Upper lobe of left lung (tissue), 4 donors: ENCODE data around the gene ZNF621.

Experiments used
- EP300 ChIP-seq, 4 donors: sonication (generic); formaldehyde crosslinking; IDR thresholded peaks; one replicate each; pipeline ENCODE4 v1.5.1; 2017; ENCODE audit warnings: antibody characterized with exemption in 4 of 4, control low read depth in 2 of 4
- POLR2A ChIP-seq, 4 donors: fragments of 450-650 bp; IDR thresholded peaks; one replicate each; pipeline ENCODE4 v1.5.1; 2016 to 2017; ENCODE audit warnings: antibody characterized with exemption in 4 of 4, mild to moderate bottlenecking in 2 of 4
- POLR2AphosphoS5 ChIP-seq, 2 donors: sonication (generic); formaldehyde crosslinking; IDR thresholded peaks; one replicate each; pipeline ENCODE4 v1.5.1; 2017; ENCODE audit warnings: antibody characterized with exemption in 2 of 2
- TF ChIP-seq, protein P1 (sequence below), 6 experiments: fragments of 450-650 bp in 4 of 6; fragments of 200-600 bp in 2 of 6; sonication (generic) in 2 of 6; IDR thresholded peaks; one replicate each; pipeline ENCODE4 v1.5.1; 2016 to 2019; ENCODE audit warnings: antibody characterized with exemption in 6 of 6

DNA sequence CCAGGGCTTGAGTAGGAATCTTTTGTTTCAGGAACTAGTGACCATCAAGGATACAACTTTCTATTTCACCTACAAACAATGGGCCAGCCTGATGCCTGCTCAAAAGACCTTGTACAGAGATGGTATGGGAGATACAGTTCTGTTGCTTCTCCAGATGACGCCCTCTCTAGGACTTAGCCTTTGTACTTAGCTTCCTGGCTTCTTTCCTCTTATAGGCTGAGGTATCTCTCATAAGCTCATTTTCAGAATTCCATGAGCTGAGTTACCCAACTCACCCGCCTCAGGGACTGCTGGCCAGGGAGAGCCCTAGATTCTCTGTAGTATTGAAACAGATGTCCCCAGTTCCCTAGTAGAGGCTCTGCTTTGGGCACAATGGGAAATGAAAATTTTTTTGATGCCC lies 27.5 kb upstream of the ZNF621 start:
- TF ChIP-seq, protein P1, sequence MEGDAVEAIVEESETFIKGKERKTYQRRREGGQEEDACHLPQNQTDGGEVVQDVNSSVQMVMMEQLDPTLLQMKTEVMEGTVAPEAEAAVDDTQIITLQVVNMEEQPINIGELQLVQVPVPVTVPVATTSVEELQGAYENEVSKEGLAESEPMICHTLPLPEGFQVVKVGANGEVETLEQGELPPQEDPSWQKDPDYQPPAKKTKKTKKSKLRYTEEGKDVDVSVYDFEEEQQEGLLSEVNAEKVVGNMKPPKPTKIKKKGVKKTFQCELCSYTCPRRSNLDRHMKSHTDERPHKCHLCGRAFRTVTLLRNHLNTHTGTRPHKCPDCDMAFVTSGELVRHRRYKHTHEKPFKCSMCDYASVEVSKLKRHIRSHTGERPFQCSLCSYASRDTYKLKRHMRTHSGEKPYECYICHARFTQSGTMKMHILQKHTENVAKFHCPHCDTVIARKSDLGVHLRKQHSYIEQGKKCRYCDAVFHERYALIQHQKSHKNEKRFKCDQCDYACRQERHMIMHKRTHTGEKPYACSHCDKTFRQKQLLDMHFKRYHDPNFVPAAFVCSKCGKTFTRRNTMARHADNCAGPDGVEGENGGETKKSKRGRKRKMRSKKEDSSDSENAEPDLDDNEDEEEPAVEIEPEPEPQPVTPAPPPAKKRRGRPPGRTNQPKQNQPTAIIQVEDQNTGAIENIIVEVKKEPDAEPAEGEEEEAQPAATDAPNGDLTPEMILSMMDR (IDR thresholded peaks at IDR 0.05): no peak
- no peak for TF ChIP-seq POLR2A (IDR thresholded peaks at IDR 0.05)
- no peak for TF ChIP-seq EP300 (IDR thresholded peaks at IDR 0.05)
- no peak for TF ChIP-seq POLR2AphosphoS5 (IDR thresholded peaks at IDR 0.05)
